Upper lobe of left lung (tissue), 6 donors: ENCODE results near the gene FAHD2A. TPM values are rescaled to one million over a fixed set of nuclear protein-coding genes. Genes with fewer than 3 reads are reported as not detected.
A peak's percentile ranks its signal among the peaks of the same experiment; 100 is the strongest.

Experiments used
- ATAC-seq, 2 donors: fragments of 200-7000 bp; cut with Tn5 transposase; one replicate each; pipeline ENCODE4 v1.9.1; 2022; ENCODE audit warnings: mild to moderate bottlenecking in 2 of 2, moderate library complexity in 2 of 2; ENCODE audit not compliant: low FRiP score in 2 of 2
- DNase-seq, 2 donors: peaks; one replicate each; pipeline ENCODE4 v3.0.0-alpha.2; 2019 to 2020
- H3K27ac ChIP-seq, 4 donors: fragments of 200-600 bp; sonication (generic); one replicate each; pipeline ENCODE4 v1.5.1; 2016 to 2019
- H3K27me3 ChIP-seq, 4 donors: fragments of 200-600 bp; sonication (generic); one replicate each; pipeline ENCODE4 v1.5.1; 2017 to 2019
- H3K36me3 ChIP-seq, 4 donors: fragments of 200-600 bp; sonication (generic); one replicate each; pipeline ENCODE4 v1.5.1; 2016 to 2019
- H3K4me1 ChIP-seq, 4 donors: fragments of 200-600 bp; sonication (generic); one replicate each; pipeline ENCODE4 v1.5.1; 2018 to 2019
- H3K4me3 ChIP-seq, 4 donors: fragments of 200-600 bp; sonication (generic); one replicate each; pipeline ENCODE4 v1.5.1; 2017 to 2019; ENCODE audit warnings: mild to moderate bottlenecking in 2 of 4, moderate library complexity in 1 of 4
- H3K9me3 ChIP-seq, 4 donors: fragments of 200-600 bp; sonication (generic); one replicate each; pipeline ENCODE4 v1.5.1; 2018 to 2019
- EP300 ChIP-seq, 4 donors: sonication (generic); formaldehyde crosslinking; IDR thresholded peaks; one replicate each; pipeline ENCODE4 v1.5.1; 2017; ENCODE audit warnings: antibody characterized with exemption in 4 of 4, control low read depth in 2 of 4
- POLR2A ChIP-seq, 4 donors: fragments of 450-650 bp; IDR thresholded peaks; one replicate each; pipeline ENCODE4 v1.5.1; 2016 to 2017; ENCODE audit warnings: antibody characterized with exemption in 4 of 4, mild to moderate bottlenecking in 2 of 4
- POLR2AphosphoS5 ChIP-seq, 2 donors: sonication (generic); formaldehyde crosslinking; IDR thresholded peaks; one replicate each; pipeline ENCODE4 v1.5.1; 2017; ENCODE audit warnings: antibody characterized with exemption in 2 of 2
- WGBS, 2 donors: methylation state at CpG; one replicate each; pipeline ENCODE4 v1.1.5; 2017 to 2018; 5-methylcytosine and 5-hydroxymethylcytosine counted together
- total RNA-seq, 6 donors: library from RNA; depleted of rRNA in 4 of 6; stranded (reverse); fragments of >200 nt in 4 of 6; gene quantifications; one replicate each; pipeline versions ENCODE4 v1.1.0 to v1.2.1, GENCODE V29; 2016 to 2021
- TF ChIP-seq, protein P1 (sequence below), 6 experiments: fragments of 450-650 bp in 4 of 6; fragments of 200-600 bp in 2 of 6; sonication (generic) in 2 of 6; IDR thresholded peaks; one replicate each; pipeline ENCODE4 v1.5.1; 2016 to 2019; ENCODE audit warnings: antibody characterized with exemption in 6 of 6
- donor health status: DM: no; HTN: no; CAD: no; lungs with moderate emphysema.
- donor health status: DM: no; HTN: yes; CAD: no; lungs with severe emphysema.

FAHD2A gene, protein sequence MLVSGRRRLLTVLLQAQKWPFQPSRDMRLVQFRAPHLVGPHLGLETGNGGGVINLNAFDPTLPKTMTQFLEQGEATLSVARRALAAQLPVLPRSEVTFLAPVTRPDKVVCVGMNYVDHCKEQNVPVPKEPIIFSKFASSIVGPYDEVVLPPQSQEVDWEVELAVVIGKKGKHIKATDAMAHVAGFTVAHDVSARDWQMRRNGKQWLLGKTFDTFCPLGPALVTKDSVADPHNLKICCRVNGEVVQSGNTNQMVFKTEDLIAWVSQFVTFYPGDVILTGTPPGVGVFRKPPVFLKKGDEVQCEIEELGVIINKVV
- 10 to 100 TPM; 18.9 to 23.3 (median 22.2) TPM for total RNA-seq

DNA sequence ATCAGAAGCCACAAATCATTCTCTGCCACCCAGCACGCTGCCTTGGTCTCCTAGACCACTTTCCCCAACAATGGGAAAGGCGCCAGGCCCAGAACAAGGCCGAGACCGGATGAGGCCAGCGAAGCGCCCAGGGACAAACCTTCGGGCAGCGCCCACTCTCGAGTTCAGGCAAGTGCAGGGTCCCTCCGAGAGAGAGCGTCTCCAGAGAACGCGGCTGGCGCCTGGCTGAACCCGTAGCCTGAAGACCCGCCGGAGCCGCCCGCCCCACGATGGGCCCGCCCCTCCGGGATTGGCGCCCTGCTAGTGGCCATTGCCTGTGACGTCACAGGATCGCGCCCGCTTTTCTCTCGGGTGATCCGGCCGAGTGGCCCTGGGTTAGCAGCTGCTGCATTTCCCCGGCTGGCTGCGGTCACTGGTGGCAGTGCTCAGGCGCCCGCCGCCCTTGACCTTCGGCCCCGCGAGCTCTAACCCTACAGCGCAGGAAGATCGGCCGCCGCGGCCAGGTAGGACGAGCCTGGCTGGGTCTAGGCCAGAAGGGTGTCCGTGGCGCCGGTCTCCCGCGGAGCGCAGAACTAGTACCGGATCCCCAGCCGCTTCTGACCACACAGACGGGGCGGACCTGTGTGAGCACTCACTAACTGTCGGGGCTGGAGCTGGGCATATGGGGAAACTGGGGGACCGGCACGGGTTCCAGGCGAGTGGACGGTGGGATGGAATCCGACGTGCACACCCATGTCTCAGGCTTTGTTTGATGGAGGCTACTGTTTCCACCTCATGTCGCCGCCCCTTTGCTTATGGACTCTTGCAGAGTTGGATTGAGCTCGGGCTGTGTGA is at the start of gene FAHD2A:
TSS of gene FAHD2A (plus strand) at position 339 of the 834 bp plus-strand sequence. CDS start 2,851 bp downstream, outside the sequence.
- peak within 1 kb of the TSS; percentile 83 to 93 (median 88) for H3K27ac ChIP-seq
- peaks cover 15 to 22% (median 17%) of the 10 kb centered on the region in 4 donors for H3K4me1 ChIP-seq
- no peaks in the 10 kb centered on the region for H3K27me3 ChIP-seq
- peaks cover 0 to 7% (median 0%) of the 10 kb centered on the region in 4 donors for H3K36me3 ChIP-seq
- TF ChIP-seq, protein P1, sequence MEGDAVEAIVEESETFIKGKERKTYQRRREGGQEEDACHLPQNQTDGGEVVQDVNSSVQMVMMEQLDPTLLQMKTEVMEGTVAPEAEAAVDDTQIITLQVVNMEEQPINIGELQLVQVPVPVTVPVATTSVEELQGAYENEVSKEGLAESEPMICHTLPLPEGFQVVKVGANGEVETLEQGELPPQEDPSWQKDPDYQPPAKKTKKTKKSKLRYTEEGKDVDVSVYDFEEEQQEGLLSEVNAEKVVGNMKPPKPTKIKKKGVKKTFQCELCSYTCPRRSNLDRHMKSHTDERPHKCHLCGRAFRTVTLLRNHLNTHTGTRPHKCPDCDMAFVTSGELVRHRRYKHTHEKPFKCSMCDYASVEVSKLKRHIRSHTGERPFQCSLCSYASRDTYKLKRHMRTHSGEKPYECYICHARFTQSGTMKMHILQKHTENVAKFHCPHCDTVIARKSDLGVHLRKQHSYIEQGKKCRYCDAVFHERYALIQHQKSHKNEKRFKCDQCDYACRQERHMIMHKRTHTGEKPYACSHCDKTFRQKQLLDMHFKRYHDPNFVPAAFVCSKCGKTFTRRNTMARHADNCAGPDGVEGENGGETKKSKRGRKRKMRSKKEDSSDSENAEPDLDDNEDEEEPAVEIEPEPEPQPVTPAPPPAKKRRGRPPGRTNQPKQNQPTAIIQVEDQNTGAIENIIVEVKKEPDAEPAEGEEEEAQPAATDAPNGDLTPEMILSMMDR (IDR thresholded peaks at IDR 0.05), result peak in 1 of 6 experiments; percentile 8
- TF ChIP-seq EP300 (IDR thresholded peaks at IDR 0.05) (no peak), POLR2A (IDR thresholded peaks at IDR 0.05) (peak; percentile 30 to 88 (median 76)), POLR2AphosphoS5 (IDR thresholded peaks at IDR 0.05) (peak; percentile 87 to 92)
- ATAC-seq, result peak; percentile 96 to 99
- no peaks in the 10 kb centered on the region for H3K9me3 ChIP-seq
- WGBS, 2 donors, result 0 to 1% methylated on average over 1 to 48 of the region's 64 CpGs
- H3K4me3 ChIP-seq, result peak within 1 kb of the TSS; percentile 70 to 96 (median 83)
- peak; percentile 98 for DNase-seq

DNA sequence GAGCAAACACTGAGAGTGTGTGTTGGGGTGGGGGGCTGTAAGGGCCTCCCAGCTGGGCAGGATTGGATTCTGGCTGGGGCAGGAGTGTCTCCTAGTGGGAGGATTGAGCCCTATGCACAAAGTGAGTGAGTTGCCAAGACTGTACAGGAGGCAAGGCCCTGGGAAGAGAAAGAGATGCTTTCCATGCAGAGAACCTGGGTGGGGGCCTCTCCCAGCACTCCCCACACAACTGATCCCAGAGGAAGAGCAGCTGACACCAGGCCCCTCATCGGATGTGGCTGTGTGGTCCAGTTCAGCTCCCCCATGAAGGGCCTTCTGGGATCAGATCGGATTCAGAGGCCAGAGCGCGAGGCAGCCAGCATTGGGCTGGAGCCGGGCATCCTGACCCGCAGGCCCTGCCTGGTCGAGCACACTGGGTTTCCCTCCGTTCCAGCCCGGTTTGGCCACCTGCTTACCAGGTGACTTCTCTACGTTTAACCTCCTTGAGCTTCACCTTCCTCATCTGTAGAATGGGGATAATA is 49.4 kb upstream of the FAHD2A start:
- no peak overlapping the region for H3K4me3 ChIP-seq
- H3K36me3 ChIP-seq, result no peaks in the 10 kb centered on the region
- WGBS, 2 donors, result 87 to 89% methylated on average over 8 to 10 of the region's 10 CpGs
- peak; percentile 17 to 42 for DNase-seq
- TF ChIP-seq, protein P1 (IDR thresholded peaks at IDR 0.05), result no peak
- ATAC-seq, result no peak
- H3K4me1 ChIP-seq, result no peaks in the 10 kb centered on the region
- H3K9me3 ChIP-seq, result no peaks in the 10 kb centered on the region
- no peak overlapping the region for H3K27ac ChIP-seq
- H3K27me3 ChIP-seq, result no peaks in the 10 kb centered on the region

DNA sequence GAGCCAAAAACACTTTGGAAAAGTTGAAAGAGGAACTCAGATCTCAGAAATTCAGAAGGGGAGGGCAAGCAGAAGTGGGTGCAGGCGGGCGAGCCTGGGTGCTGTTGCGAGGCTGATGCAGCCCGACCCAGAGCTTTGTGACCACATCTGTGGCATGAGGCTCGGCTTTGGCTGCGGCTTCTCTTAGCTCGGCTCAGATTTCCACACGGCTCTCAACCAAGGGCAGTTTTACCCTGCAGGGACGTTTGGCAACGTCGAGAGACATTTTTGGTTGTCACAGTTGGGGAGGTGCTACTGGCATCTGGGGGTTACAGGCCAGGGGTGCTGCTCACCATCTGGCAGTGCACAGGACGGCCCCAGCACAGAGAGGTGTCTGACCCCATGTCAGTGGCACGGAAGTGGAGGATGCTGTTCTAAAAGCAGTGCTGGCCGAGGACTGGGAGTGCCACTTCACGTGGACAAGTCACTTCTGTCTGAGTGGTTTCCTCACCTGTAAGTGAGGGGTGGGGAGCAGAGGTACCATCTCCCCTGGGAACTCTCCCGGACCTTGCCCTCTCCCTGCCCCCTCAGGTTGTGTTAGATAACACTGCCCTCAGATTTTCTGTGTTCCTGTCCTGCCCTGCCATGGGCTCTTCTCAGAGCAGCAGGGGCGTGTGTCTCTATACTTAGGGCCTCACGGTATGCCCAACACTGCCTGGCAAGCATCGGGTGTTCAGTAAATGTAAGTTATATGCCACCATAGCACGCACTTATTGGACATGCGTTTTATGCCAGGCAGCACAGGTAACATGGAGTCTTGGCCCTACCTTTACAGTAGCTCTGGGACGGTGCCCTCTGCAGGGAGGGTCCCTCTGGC is 48.7 kb upstream of the FAHD2A start:
- 71 to 72% methylated on average over 21 to 22 of the region's 22 CpGs for WGBS, 2 donors
- Histone ChIP-seq H3K36me3 (no peaks in the 10 kb centered on the region), H3K9me3 (no peaks in the 10 kb centered on the region), H3K27ac (no peak overlapping the region), H3K4me1 (no peaks in the 10 kb centered on the region), H3K4me3 (no peak overlapping the region), H3K27me3 (no peaks in the 10 kb centered on the region)
- ATAC-seq (no peak), DNase-seq (peak in 1 of 2 donors; percentile 17)
- TF ChIP-seq, protein P1 (IDR thresholded peaks at IDR 0.05), result no peak
- no peak for TF ChIP-seq EP300 (IDR thresholded peaks at IDR 0.05)
- TF ChIP-seq POLR2AphosphoS5 (IDR thresholded peaks at IDR 0.05), result no peak
- no peak for TF ChIP-seq POLR2A (IDR thresholded peaks at IDR 0.05)

DNA sequence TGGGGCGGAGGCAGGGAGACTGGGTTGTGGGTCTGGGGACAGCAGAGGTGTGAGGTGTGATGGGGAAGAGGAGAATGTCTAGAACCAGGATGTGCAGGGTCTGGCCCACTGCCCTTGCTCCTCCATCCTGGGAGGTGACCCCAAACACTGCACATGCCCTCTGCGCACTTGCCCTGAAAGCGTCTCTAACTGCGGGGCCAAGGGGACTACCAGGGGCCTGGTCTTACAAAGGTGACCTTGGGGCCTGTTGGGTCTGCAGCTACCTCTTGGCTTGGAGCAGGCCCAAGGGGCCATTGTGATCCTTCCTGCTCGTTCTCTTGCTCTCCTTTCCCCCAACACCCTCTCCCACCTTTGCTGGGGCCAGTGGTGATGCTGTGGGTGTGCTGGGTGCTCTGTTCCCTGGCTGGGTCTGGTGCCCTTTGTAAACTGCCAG is 48.0 kb upstream of the FAHD2A start:
- TF ChIP-seq, protein P1 (IDR thresholded peaks at IDR 0.05), result no peak
- TF ChIP-seq EP300 (IDR thresholded peaks at IDR 0.05) (no peak), POLR2A (IDR thresholded peaks at IDR 0.05) (no peak), POLR2AphosphoS5 (IDR thresholded peaks at IDR 0.05) (no peak)
- DNase-seq (peak in 1 of 2 donors; percentile 12), ATAC-seq (no peak)
- H3K4me1 ChIP-seq, result no peaks in the 10 kb centered on the region
- H3K9me3 ChIP-seq, result no peaks in the 10 kb centered on the region
- H3K36me3 ChIP-seq, result no peaks in the 10 kb centered on the region
- no peaks in the 10 kb centered on the region for H3K27me3 ChIP-seq
- no peak overlapping the region for H3K4me3 ChIP-seq
- 83% methylated on average over 4 to 5 of the region's 5 CpGs for WGBS, 2 donors
- no peak overlapping the region for H3K27ac ChIP-seq
